Peyer's patch (tissue), 4 donors: ENCODE measurements around the gene TLN1.

Experiments
- CTCF ChIP-seq, 6 experiments: fragments of 450-650 bp in 4 of 6; fragments of 200-600 bp in 2 of 6; sonication (generic) in 1 of 6; IDR thresholded peaks; one replicate each; pipeline ENCODE4 v1.5.1; 2017 to 2019; ENCODE audit warnings: antibody characterized with exemption in 6 of 6, mild to moderate bottlenecking in 3 of 6, moderate library complexity in 1 of 6
- POLR2A ChIP-seq, 2 donors: fragments of 450-650 bp; IDR thresholded peaks; one replicate each; pipeline ENCODE4 v1.5.1; 2017; ENCODE audit warnings: antibody characterized with exemption in 2 of 2, mild to moderate bottlenecking in 2 of 2, moderate library complexity in 2 of 2

- TF ChIP-seq CTCF (IDR thresholded peaks at IDR 0.05) (no peak), POLR2A (IDR thresholded peaks at IDR 0.05) (no peak)
Measured at GRCh38 chr9:35675732-35676392, 56.1 kb downstream of the TLN1 start.
